COLO668 (cell line): ENCODE results near the gene SLC66A2.

Source experiments
- DNase-seq: peaks from one replicate; lab custom pipeline; 2025; ENCODE audit not compliant: unreplicated experiment; lab: John Stamatoyannopoulos, UW

SLC66A2 gene

GRCh38 chr18:79904357-79905147 lies 46.9 kb downstream of the SLC66A2 start:
- no peak for DNase-seq

- DNase-seq, result no peak
Observed at GRCh38 chr18:79903787-79904356, 47.6 kb downstream of the SLC66A2 start.

DNA sequence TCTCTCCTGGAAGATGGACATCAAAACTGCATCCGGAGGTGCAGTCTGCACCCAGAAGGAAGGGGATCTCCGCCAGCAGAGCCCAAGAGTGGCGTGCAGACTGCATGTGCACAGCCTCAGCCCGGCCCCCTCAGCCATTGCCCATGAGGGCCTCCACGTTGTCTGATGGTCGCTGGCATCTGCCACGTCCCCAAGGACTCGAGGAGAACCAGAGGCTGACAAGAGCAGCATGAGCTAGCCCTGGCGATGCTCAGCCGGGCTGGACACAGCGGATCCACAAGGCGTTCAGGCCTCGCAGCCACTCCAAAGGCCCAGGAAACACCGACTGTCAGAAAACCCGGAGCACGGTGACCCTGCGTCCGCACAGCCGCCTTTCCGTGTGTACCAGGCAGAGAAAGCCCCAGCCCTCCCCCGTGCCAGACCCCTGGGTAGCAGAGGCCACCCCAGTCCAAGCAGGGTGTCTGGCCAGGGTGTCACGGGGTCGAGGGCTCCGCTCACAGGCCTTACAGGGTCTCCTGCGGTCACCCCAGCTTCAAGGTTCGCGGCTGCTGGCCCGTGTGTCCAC lies 48.3 kb downstream of the SLC66A2 start:
- DNase-seq, result no peak

- DNase-seq, result no peak
Observed at GRCh38 chr18:79902640-79903039, 48.8 kb downstream of the SLC66A2 start.

- no peak for DNase-seq
Observed at GRCh38 chr18:79902075-79902474, 49.4 kb downstream of the SLC66A2 start.

DNA sequence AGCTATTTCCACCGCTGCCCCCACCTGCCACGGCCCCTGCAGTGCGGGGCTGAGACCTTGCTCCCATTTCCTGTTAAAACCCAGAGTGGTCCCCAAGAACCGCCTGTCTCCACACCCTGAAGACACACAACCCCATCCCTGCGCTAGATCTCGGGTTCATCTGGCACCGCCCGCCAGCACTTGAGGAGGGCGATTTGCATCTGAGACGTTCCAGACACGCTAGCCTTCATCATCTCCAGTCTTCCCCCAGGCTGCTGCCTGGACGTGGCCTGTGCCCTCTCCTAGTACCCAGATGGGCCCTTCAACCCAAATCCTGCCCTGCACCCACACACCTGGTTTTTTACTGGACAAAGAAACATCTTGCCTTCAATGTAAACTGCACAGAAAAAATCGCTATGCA lies 49.8 kb downstream of the SLC66A2 start:
- no peak for DNase-seq

GRCh38 chr18:79900610-79901570 lies 50.6 kb downstream of the SLC66A2 start:
- no peak for DNase-seq

DNA sequence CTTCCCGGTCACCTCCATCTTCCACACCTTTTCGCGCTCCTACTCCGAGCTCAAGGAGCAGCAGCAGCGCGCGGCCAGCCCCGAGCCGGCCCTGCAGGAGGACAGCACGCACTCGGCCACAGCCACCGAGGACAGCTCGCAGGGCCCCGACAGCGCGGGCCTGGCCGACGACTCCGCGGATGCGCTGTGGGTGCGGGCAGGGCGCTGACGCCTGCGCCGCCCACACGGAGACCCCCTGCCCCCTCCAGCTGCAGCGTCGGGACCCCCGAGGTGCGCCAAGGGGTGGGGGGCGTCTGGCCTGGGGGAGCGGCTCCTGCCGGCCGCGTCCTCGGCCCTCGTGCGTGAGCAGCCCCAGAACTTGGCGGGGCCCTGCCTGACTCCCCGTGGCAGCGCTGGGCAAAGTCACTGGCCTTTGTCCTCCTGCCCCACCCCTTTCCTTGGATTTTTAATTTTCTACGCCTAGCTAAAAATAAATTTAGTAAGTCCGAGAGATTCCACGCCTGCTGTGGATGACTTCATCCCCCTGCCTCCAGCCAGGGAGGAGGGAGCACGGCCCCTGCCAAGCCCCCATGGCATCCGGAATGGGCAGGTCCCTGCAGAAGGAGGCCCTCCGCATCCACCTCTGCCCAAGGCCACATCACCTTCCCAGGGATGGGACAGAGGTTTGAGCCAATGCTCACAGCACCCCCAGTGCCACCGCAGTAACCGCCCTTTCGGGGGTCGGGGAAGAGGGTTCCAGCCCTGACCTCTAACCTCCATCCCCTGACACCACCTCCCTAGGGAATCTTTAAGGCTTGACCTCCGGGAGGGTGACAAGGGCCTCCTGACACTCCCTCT lies 51.6 kb downstream of the SLC66A2 start:
- no peak for DNase-seq

DNA sequence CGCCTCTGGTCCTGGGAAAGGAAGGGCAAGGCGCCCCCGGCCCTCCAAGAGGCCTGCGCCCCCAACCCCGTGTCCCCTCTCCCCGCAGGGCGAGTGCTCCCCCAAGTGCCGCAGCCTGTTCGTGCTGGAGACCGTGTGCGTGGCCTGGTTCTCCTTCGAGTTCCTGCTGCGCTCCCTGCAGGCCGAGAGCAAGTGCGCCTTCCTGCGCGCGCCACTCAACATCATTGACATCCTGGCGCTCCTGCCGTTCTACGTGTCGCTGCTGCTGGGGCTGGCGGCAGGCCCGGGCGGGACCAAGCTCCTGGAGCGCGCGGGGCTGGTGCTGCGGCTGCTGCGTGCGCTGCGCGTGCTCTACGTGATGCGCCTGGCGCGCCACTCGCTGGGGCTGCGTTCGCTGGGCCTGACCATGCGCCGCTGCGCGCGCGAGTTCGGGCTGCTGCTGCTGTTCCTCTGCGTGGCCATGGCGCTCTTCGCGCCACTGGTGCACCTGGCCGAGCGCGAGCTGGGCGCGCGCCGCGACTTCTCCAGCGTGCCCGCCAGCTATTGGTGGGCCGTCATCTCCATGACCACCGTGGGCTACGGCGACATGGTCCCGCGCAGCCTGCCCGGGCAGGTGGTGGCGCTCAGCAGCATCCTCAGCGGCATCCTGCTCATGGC lies 52.4 kb downstream of the SLC66A2 start:
- no peak for DNase-seq

- DNase-seq, result no peak
Observed at GRCh38 chr18:79897940-79898625, 53.4 kb downstream of the SLC66A2 start.

DNA sequence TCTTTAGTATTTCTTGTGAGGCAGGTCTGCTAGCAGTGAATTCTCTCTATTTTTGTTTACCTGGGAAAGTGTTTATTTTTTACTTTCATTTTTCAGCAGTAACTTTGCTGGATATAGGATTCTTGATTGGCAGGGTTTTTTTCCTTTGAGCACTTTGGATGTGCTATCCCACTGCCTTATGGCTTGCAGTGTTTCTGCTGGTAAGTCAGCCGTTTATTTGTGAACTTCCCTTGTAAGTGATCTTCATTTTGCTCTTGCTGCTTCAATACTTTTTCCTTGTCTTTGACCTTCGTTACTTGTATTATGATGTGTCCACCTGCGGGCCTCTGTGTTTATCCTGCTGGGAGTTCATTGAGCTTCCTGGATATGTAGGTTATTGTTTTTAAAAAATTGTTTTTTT lies 54.7 kb downstream of the SLC66A2 start:
- DNase-seq, result no peak

DNA sequence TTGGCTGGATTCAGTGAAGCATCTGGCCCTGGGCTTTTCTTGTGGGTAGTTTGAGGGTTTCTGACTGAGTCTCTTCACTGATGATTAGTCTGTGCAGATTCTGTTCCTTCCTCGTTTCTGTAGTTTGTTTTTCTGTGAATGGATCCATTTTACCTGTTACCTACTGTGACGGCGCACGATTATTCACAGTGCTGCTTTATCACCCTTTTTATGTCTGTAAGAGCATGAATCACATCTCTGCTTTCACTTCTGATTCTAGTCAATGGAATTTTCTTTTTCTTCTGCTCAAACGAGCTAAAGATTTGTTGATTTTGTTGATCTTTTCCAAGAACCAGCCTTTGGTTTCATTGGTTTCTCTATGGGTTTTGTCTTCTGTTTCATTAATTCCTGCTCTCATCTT lies 60.8 kb downstream of the SLC66A2 start:
- no peak for DNase-seq

- DNase-seq, result no peak
Observed at GRCh38 chr18:79889569-79889968, 61.9 kb downstream of the SLC66A2 start.

DNA sequence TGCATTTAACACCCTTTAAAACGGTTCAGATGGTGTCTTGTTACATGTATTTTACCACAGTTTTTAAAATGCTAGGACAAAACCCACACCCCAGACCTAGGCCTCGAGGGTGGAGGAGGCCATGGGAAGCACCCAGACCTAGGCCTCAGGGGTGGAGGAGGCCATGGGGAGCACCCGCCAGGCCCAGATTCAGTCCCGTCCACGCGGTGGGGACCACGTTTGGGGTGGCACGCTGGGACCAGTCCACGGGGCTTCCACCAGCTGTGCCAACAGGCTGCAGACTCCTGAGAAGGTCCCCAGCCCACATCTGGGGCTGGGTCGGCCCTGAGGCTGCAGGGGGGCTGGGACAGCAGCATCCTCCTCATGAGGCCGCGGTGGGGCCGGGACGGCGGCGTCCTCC lies 63.4 kb downstream of the SLC66A2 start:
- no peak for DNase-seq

- DNase-seq, result no peak
Observed at GRCh38 chr18:79887181-79888000, 64.1 kb downstream of the SLC66A2 start.

DNA sequence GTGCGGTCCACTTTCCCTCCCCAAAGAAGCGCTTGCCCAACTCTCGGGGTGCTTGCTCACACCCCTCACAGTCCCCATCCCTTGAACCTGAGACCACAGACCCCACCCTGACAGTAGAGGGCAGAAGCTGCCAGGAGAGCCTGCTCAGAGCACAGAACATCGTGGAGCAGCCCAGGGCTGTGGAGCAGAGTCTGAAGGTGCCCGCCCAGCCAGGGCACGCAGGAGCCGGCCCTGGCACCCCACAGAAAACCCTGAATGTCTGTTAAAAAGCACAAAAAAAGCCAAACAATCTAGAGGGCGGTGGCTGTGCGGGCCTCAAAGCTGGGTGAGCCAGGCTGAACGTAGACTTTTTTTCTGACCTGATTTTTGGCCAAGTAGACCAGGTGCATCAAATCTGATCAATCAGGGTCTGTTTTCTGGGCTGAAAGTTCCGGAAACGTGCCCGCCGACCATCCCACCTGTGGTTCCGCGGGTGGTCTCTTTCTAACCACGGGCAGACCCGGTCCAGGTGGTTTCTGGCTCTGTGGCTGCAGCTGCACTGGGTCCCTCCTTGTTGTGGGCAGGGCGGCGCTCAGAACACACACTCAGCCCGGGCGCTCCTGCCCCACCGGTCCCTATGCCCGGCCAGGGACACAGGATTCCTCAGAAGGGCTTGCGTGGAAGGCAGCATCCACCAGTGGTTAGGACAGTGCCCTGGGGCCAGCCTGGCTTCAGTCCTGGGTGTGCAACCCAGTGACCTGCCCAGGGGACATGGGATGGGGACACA lies 66.3 kb downstream of the SLC66A2 start:
- no peak for DNase-seq

- no peak for DNase-seq
Observed at GRCh38 chr18:79884294-79884962, 67.0 kb downstream of the SLC66A2 start.
